ENCODE measurements around the gene NOPCHAP1.

DNA sequence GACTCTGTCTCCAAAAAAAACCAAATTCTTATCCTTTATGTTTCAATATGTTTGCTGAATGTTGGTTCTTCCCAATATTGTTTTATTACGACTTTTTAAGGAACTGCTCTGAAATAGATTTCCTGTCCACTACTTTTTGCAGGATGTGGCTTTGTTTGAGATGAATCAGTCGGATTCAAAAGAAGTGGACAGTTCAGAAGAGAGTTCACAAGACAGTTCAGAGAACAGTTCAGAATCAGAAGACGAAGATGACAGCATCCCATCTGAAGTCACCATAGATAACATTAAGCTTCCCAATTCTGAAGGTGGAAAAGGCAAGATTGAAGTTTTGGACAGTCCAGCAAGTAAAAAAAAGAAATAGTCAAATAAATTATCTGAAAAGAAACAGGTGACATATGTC lies 8.2 kb downstream of the NOPCHAP1 start:
- TF ChIP-seq EZH2 (IDR thresholded peaks at IDR 0.05) = no peak
- no peak for TF ChIP-seq POLR2AphosphoS5 (IDR thresholded peaks at IDR 0.05; ENCODE audit: borderline replicate concordance, low read depth, low read length)
